Omental fat pad (tissue), 4 donors: ENCODE data around the gene ZBTB4. TPM values are rescaled to one million over a fixed set of nuclear protein-coding genes. Genes with fewer than 3 reads are reported as not detected.

Experiments used
- ATAC-seq: fragments of 150-250 bp; one replicate; pipeline ENCODE4 v1.9.1; 2016; ENCODE audit warnings: mild to moderate bottlenecking, moderate library complexity; ENCODE audit not compliant: low FRiP score
- DNase-seq: peaks from one replicate; pipeline ENCODE4 v3.0.0-alpha.2; 2019; ENCODE audit warnings: low spot score
- total RNA-seq, 4 donors: library from RNA; depleted of rRNA; stranded (reverse); fragments of >200 nt; gene quantifications; one replicate each; pipeline ENCODE4 v1.1.0, GENCODE V29; 2016
- TF ChIP-seq, protein P1 (sequence below), 3 donors: fragments of 450-650 bp; IDR thresholded peaks; one replicate each; pipeline ENCODE4 v1.5.1; 2016 to 2017; ENCODE audit warnings: antibody characterized with exemption in 3 of 3, mild to moderate bottlenecking in 3 of 3, moderate library complexity in 2 of 3

ZBTB4 gene
- total RNA-seq, 4 donors from 2014 or later = 27.5 to 57.9 (median 38.5) TPM

DNA sequence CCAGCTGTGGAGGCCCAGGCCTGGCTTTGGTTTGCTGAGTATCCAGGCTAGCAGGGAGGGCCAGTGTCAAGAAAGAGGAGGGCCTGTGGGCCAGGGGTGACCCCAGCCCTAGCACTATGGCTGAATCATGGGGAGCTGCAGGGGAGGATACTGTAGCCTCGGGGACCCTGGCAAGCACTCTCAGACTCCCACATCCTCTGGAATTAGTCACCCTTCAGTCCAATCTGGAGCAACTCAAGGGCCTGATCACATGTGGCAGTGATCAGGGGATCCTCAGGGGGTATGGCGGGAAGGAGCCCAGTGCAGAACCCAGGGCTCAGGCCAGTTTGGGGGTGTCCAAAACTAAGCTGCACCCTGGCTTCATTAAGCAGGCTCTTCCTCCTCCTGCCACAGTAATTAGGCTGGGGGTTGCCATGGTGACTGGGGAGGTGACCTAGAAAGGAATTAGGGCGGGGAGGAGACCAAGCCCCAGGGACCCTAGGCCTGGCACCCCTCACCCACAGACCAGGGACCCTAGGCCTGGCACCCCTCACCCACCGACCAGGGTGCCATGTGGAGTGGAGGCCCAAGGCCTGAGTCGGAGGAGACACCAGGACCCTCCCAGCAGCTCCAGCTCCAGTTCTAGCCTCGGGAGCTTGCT is 66.0 kb downstream of the ZBTB4 start:
- ATAC-seq = peak; percentile 41

GRCh38 chr17:7411427-7411750 is 68.0 kb downstream of the ZBTB4 start:
- ATAC-seq (no peak), DNase-seq (no peak)
- TF ChIP-seq, protein P1, sequence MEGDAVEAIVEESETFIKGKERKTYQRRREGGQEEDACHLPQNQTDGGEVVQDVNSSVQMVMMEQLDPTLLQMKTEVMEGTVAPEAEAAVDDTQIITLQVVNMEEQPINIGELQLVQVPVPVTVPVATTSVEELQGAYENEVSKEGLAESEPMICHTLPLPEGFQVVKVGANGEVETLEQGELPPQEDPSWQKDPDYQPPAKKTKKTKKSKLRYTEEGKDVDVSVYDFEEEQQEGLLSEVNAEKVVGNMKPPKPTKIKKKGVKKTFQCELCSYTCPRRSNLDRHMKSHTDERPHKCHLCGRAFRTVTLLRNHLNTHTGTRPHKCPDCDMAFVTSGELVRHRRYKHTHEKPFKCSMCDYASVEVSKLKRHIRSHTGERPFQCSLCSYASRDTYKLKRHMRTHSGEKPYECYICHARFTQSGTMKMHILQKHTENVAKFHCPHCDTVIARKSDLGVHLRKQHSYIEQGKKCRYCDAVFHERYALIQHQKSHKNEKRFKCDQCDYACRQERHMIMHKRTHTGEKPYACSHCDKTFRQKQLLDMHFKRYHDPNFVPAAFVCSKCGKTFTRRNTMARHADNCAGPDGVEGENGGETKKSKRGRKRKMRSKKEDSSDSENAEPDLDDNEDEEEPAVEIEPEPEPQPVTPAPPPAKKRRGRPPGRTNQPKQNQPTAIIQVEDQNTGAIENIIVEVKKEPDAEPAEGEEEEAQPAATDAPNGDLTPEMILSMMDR (IDR thresholded peaks at IDR 0.05) = no peak

More for the DNA sequence above, 66.0 kb downstream of the ZBTB4 start:
- TF ChIP-seq, protein P1 (IDR thresholded peaks at IDR 0.05) = no peak
- DNase-seq = no peak

DNA sequence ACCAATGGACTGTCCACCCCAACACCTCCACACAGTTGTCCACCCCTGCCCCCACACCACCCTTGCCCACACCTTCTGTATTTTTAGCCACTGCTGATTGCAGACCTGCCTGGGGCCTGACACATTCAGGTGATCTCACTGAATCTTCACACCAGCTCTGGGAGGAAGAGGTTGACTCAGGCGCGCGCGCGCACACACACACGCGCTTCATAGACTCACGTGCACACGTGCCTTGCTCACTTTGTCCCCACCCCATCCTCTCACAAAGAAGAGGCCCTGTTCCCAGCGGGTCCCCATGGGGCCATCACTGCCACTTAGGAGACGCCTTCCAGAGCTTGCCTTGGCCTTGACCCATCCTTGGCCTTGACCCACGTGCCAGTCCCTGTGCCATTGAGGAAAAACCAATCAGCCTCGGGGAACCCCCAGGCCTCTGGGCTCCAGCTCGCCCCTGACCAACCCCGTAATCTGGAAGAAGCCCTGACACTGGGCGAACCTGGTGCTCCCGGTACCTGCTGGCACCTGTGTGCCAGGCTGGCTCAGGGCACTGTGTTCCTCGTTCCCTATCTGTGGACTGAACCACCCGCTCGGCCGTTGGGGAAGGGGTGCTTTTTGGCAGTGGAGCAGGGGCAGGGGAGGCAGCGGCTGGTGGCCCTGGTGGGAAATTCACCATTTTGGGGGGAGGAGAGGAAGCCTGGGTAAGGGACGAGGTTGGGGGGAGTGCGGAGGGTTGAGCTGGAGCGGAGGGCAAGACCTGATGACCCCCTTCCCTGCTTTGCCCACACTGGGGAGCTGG is 68.6 kb downstream of the ZBTB4 start:
- no peak for ATAC-seq
- TF ChIP-seq, protein P1 (IDR thresholded peaks at IDR 0.05) = no peak

DNA sequence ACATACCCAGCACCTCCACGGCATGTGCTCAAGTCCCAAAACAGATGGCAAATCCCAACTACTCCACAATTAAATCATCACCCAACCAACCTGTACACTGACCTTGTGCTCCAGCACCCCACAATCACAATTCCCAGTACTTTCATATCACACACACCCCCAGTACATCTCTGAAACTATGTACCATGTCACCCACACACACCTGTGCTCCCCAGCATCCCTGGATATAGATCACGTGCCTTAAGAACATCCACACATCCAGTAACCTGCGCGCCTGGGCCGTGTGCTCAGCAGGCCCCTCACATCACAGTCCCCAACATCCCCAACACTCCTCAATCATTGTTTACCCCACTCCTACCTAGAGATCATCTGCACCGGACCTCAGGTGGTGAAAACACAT is 69.7 kb downstream of the ZBTB4 start:
- TF ChIP-seq, protein P1 (IDR thresholded peaks at IDR 0.05) = no peak
- no peak for DNase-seq

More for the DNA sequence above, 68.6 kb downstream of the ZBTB4 start:
- no peak for DNase-seq

More for the DNA sequence above, 69.7 kb downstream of the ZBTB4 start:
- no peak for ATAC-seq

Other genes with a start within 250 kb of the ZBTB4 start
- 10 to 100 TPM; 22.7 to 41.6 (median 23.6) TPM for gene DVL2, start 245.1 kb downstream of the ZBTB4 start, total RNA-seq
- 10 to 100 TPM; 22.1 to 43.8 (median 28.9) TPM for gene PHF23, start 240.2 kb downstream of the ZBTB4 start, total RNA-seq
- gene GABARAP, start 237.2 kb downstream of the ZBTB4 start, total RNA-seq = 100 to 1,000 TPM; 316 to 526 (median 376) TPM
- 10 to 100 TPM; 47.9 to 66.2 (median 61.8) TPM for gene CTDNEP1, start 227.9 kb downstream of the ZBTB4 start, total RNA-seq
- gene ELP5, start 227.4 kb downstream of the ZBTB4 start, total RNA-seq = 10 to 100 TPM; 25.9 to 34.5 (median 30.1) TPM
- gene CLDN7, start 217.2 kb downstream of the ZBTB4 start, total RNA-seq = 1 to 10 TPM; 3.0 to 9.0 (median 7.4) TPM
- gene SLC2A4, start 197.9 kb downstream of the ZBTB4 start, total RNA-seq = 10 to 100 TPM in 3 of 4 donors, 1 to 10 TPM in 1; 8.9 to 29.2 (median 12.1) TPM
- gene YBX2, start 185.0 kb downstream of the ZBTB4 start, total RNA-seq = 1 to 10 TPM in 3 of 4 donors, under 1 TPM in 1; 0.65 to 3.3 (median 1.5) TPM
- 100 to 1,000 TPM; 127 to 408 (median 282) TPM for gene EIF5A, start 172.0 kb downstream of the ZBTB4 start, total RNA-seq
- 10 to 100 TPM; 49.6 to 91.3 (median 75.9) TPM for gene GPS2, start 164.3 kb downstream of the ZBTB4 start, total RNA-seq
- 10 to 100 TPM; 10.4 to 16.1 (median 11.5) TPM for gene NEURL4, start 150.3 kb downstream of the ZBTB4 start, total RNA-seq
- 10 to 100 TPM in 1 of 4 donors, 1 to 10 TPM in 3; 3.3 to 13.1 (median 8.1) TPM for gene ACAP1, start 143.1 kb downstream of the ZBTB4 start, total RNA-seq
- 1 to 10 TPM; 6.7 to 9.9 (median 8.4) TPM for gene KCTD11, start 127.5 kb downstream of the ZBTB4 start, total RNA-seq
- gene TMEM95, start 124.5 kb downstream of the ZBTB4 start, total RNA-seq = not detected
- 10 to 100 TPM in 1 of 4 donors, 1 to 10 TPM in 2, under 1 TPM in 1; 0.95 to 13.5 (median 5.2) TPM for gene TNK1, start 98.5 kb downstream of the ZBTB4 start, total RNA-seq
- 10 to 100 TPM; 11.1 to 16.9 (median 16.6) TPM for gene PLSCR3, start 85.1 kb downstream of the ZBTB4 start, total RNA-seq
- gene TMEM256, start 75.5 kb downstream of the ZBTB4 start, total RNA-seq = 10 to 100 TPM; 45.8 to 98.2 (median 83.2) TPM
- gene NLGN2, start 71.8 kb downstream of the ZBTB4 start, total RNA-seq = 1 to 10 TPM; 6.1 to 8.8 (median 8.1) TPM
- not detected for gene SPEM1, start 59.3 kb downstream of the ZBTB4 start, total RNA-seq
- gene SPEM2, start 54.0 kb downstream of the ZBTB4 start, total RNA-seq = not detected
- gene SPEM3, start 50.8 kb downstream of the ZBTB4 start, total RNA-seq = not detected
- gene TMEM102, start 44.2 kb downstream of the ZBTB4 start, total RNA-seq = 1 to 10 TPM; 4.7 to 8.4 (median 5.1) TPM
- 1 to 10 TPM in 3 of 4 donors, under 1 TPM in 1; 0.72 to 1.9 (median 1.7) TPM for gene FGF11, start 40.1 kb downstream of the ZBTB4 start, total RNA-seq
- gene CHRNB1, start 34.6 kb downstream of the ZBTB4 start, total RNA-seq = 10 to 100 TPM in 1 of 4 donors, 1 to 10 TPM in 3; 3.0 to 10.9 (median 7.4) TPM
- gene SLC35G6, start 1.8 kb upstream of the ZBTB4 start, total RNA-seq = not detected
- gene POLR2A, start 4.7 kb upstream of the ZBTB4 start, total RNA-seq = 10 to 100 TPM; 57.1 to 99.2 (median 77.1) TPM
- 10 to 100 TPM; 29.2 to 64.5 (median 41.5) TPM for gene TNFSF12, start 69.4 kb upstream of the ZBTB4 start, total RNA-seq
- gene TNFSF13, start 79.1 kb upstream of the ZBTB4 start, total RNA-seq = 10 to 100 TPM; 24.5 to 70.9 (median 48.3) TPM
- gene SENP3, start 82.3 kb upstream of the ZBTB4 start, total RNA-seq = 10 to 100 TPM; 48.9 to 66.7 (median 59.0) TPM
- gene CD68, start 100.0 kb upstream of the ZBTB4 start, total RNA-seq = 100 to 1,000 TPM in 3 of 4 donors, 10 to 100 TPM in 1; 99.1 to 321 (median 191) TPM
- gene MPDU1, start 104.2 kb upstream of the ZBTB4 start, total RNA-seq = 100 to 1,000 TPM in 3 of 4 donors, 10 to 100 TPM in 1; 86.5 to 144 (median 122) TPM
- gene SOX15, start 110.5 kb upstream of the ZBTB4 start, total RNA-seq = under 1 TPM in 3 of 4 donors, not detected in 1; 0.56 to 0.95 (median 0.72) TPM
- gene FXR2, start 135.3 kb upstream of the ZBTB4 start, total RNA-seq = 10 to 100 TPM; 17.8 to 30.3 (median 22.7) TPM
- 10 to 100 TPM; 55.5 to 81.3 (median 66.2) TPM for gene SAT2, start 148.2 kb upstream of the ZBTB4 start, total RNA-seq
- gene SHBG, start 150.5 kb upstream of the ZBTB4 start, total RNA-seq = 1 to 10 TPM in 1 of 4 donors, under 1 TPM in 1, not detected in 2; 0.37 to 2.5 TPM
- 1 to 10 TPM in 1 of 4 donors, under 1 TPM in 2, not detected in 1; 0.28 to 1.4 (median 0.48) TPM for gene ATP1B2, start 171.3 kb upstream of the ZBTB4 start, total RNA-seq
- gene TP53, start 207.9 kb upstream of the ZBTB4 start, total RNA-seq = 10 to 100 TPM; 18.1 to 26.3 (median 19.3) TPM
- gene WRAP53, start 208.8 kb upstream of the ZBTB4 start, total RNA-seq = 1 to 10 TPM; 3.5 to 6.8 (median 4.3) TPM
- 1 to 10 TPM in 3 of 4 donors, under 1 TPM in 1; 0.47 to 4.3 (median 2.4) TPM for gene EFNB3, start 225.6 kb upstream of the ZBTB4 start, total RNA-seq
- gene DNAH2, start 238.1 kb upstream of the ZBTB4 start, total RNA-seq = under 1 TPM; 0.19 to 0.95 (median 0.65) TPM